DMS53 treated with DMSO at 0.1 percent for 48 hours (cell line): ENCODE measurements around the gene TRIAP1.
"Not testable (repeated sequence)": the region's sequence is repeated elsewhere in the genome, so short reads cannot be mapped to it uniquely, and the experiment has no call there.

Source experiments
- DNase-seq: peaks from one replicate; lab custom pipeline; 2025; ENCODE audit not compliant: unreplicated experiment; lab: John Stamatoyannopoulos, UW

TRIAP1 gene

DNA sequence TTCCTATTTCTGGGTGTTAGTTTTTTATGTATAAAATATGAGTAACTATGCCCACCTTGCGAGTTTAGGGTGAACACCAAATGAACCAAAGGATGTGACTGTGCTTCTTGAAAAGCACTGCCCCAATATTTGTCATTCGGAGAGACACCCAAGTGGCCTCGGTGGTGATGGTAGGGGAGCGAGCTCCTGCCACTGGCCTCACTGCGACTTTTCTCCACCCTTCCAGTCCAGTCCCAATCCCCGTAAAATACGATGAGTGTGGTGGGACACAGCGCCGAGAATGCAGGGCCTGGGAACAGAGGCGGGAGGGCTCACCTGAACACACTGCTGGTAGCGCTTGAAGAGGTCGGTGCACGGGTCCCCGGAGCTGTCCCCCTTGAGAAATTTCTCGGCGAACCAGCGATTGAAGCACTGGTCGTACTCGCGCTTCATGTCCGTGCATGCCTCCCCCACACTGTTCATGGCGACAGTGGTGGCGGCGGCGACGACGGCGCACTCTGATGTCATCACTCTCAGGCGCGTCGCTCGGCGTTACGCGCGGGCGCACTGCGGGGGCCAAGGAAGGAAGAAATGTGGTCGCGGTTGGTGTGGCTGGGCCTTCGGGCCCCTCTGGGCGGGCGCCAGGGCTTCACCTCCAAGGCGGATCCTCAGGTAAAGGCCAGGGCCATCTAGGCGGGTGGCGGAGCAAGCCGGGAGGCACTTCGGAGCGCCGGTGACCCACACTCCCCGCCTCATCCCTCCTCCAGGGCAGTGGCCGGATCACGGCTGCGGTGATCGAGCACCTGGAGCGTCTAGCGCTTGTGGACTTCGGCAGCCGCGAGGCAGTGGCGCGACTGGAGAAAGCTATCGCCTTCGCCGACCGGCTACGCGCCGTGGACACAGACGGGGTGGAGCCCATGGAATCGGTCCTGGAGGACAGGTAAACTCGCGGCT, at the start of gene TRIAP1, which contains the start of gene GATC:
Gene TRIAP1, minus strand, starts transcription at position 474 of the 933 bp plus-strand sequence. Its CDS starts 12 bp downstream, at position 462.
Gene GATC, plus strand, starts transcription at position 534 of the 933 bp plus-strand sequence. Its CDS starts 37 bp downstream, at position 571.
- peak; percentile 78 for DNase-seq

DNA sequence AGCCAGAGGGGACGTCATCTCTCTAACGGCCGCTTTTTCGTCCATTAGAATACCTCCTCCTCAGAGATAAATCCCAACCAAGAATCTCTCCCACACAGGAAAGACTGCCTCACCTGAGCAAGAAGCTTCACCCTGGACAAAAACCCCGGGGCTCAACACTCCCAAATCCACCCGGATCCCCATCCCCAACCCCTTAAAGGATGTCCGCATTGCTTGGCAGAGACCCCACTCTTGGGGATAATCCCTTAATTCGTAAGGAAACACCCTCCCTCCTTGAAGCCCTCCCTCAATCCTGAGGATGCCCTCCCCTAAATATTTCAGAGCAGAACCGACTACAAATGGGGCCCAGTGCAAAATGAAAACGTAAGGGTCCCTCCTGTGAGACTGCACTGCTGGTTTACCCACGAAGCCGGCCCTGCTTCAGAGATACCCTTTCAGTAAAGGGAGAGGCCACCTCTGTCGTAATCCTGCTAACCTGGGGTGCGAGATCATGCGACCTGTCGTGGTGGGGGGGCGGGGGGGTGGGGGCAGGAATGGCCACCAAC, 49.1 kb upstream of the TRIAP1 start:
- DNase-seq: no peak

DNA sequence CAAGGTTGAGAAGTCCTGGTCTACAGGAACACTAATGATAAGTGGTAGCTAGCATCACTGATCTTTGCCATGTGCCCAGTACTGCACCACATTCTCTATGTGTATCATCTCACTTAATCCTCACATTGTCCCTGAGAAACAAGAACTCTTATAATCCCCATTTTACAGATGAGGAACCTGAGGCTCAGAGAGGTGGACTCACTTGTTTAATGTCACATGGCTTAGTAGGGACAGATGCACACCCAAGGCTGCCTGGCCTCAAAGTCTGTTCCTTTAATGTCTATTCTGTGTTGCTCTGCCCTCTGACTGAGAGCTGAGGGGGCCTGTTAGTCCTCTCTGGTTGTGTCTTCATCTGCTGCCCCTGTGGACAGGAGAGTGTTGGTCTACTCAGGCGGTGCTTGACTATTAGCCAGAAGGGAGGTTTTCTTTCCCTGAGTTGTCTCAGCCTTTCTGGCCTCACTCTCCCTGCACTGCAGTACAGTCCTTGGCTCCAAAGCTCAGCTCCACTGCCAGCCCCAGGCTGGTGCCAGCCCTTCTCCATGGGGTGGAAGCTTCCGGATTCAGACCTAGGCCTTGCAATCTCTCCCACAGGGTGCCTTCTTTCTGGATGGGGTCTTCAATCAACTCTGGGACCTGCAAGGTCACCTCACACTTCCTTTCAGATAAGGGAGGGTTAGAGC, 44.8 kb upstream of the TRIAP1 start:
- DNase-seq: no peak

DNA sequence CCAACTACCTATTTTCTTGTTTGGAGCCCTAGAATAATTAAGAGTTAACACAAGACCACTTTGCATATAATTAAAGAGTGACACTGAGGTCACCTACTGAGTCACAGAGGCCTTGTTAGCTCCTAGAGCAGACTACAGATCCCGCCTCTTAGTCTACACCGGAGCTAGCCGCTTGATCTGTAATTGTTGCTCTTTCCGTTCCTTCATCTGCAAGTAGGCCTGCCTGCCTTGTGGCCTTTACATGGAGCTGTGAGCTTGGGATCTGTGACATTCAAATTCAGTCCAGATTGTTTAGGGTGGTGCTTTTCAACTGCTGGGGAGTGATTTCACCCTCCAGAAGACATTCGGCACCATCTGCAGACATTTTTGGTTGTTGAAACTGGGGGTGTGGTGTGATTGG, 44.1 kb upstream of the TRIAP1 start:
- DNase-seq: no peak

DNA sequence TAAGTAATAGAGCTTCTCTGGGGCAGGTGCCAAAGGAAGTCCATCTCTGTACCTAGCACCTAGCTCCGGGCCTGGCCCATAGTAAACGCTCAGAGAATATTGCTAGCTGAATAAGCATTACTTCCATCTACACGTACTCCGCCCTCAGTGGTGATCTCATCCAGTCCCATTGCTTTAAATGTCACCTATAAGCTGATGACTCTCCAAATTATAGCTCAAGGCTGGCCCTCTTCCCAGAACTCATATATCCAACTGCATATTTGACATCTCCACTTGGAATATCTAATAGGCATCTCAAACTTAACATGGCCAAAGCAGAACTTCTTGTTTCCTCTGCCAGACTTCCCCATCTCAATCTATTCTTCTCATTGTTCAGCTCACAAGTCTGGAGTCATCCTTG, 42.8 kb upstream of the TRIAP1 start:
- DNase-seq: no peak

DNA sequence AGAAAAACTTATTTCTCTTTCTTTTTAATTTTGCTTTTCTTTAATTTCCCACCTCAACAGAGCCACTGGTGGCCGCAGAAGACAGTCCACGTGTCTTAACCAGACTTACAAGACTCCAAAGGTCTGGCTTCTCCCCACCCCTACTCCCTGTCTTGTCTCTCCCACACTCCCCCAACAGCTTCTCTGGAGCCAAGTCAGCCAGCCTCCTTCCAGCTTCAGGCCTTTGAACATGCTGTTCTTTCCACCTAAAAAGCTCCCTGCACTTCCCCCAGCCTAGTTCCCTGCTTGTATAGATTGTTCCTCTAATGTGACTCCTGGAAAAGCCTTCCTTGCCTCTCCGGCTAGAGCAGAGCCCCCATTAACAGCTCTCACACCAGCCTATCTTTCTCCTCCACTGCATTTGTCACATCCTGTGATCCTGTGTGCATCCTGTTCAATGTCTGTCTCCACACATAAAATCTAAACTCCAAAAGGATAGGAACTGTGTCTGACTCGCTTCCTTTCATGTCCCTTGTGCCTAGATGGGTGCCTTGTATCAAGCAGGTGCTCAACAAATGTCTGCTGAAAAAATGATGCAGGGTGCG, 42.0 kb upstream of the TRIAP1 start:
- no peak for DNase-seq

GRCh38 chr12:120487552-120487951, 41.4 kb upstream of the TRIAP1 start:
- not testable (repeated sequence) for DNase-seq

- DNase-seq: no peak
Observed at GRCh38 chr12:120485961-120486881, 40.0 kb upstream of the TRIAP1 start.

DNA sequence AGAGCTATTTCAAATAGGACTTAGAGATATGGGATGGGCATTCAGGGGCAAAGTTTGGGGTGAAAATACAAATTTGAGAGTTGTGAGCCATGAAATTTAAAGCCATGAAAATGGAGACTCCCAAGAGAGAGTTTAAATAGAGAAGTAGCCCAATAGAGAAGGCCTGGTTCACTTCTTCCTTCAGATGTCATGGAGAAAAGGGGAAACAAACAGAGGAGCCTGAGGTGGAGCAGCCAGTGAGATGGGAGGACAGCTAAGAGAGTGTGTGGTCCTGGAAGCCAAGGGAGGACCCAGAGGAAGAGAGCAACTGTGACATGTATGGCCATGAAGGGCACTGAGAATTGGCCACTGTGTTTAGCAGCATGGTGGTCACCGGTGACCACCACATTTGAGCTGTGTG, 37.4 kb upstream of the TRIAP1 start:
- no peak for DNase-seq

- no peak for DNase-seq
Observed at GRCh38 chr12:120481022-120481767, 35.0 kb upstream of the TRIAP1 start.

- DNase-seq: no peak
Observed at GRCh38 chr12:120480211-120480610, 34.0 kb upstream of the TRIAP1 start.

GRCh38 chr12:120479458-120479857, 33.3 kb upstream of the TRIAP1 start:
- no peak for DNase-seq

DNA sequence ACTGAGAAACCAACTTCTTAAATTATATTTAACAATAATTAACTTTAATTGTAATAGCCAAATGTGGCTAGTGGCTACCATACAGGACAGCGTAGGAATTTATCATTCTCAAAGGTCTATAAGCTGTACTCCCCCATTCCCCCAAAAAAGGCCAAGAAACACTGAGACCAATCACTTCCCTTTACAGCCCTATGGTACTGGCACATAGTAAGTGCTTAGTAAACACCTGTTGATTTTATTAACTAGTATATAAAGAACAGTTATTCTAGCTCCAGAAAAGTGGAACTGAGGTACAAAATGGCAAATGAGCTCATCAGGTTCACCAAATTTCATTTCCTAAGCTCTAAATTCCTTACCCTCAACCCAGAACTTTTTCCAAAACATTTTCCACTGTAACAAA, 29.5 kb upstream of the TRIAP1 start:
- no peak for DNase-seq

- DNase-seq: peak; percentile 91
Observed at GRCh38 chr12:120474616-120474960, 28.4 kb upstream of the TRIAP1 start.

DNA sequence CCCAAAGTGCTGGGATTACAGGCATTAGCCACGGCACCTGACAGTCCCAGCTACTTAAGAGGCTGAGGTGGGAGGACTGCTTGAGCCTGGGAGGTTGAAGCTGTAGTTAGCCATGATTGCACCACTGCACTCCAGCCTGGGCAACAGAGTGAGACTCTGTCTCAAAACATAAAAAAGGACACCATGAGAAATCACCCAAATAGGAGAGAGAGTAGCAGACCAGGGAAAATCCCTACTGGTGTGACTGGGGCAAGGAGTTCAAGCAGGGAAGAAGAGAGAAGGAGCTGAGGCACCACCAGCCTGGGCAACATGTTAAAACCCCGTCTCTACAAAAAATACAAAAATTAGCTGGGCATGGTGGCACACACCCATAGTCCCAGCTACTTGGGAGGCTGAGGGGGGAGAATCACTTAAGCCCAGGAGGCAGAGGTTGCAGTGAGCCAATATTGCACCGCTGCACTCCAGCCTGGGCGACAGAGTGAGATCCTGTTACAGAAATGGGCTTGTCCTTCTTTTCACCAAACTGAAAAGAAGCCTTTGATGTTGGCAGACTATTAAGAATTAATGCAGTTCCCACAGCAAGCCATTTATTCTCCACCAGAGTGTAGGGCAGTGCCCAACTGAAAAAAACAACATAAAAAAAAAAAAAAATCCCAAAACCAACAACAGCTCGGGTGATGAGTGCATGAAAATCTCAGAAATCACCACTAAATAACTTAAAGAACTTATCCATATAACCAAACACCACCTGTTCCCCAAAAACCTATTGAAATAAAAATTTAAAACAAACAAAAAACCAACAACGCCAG, 27.8 kb upstream of the TRIAP1 start:
- DNase-seq: no peak

DNA sequence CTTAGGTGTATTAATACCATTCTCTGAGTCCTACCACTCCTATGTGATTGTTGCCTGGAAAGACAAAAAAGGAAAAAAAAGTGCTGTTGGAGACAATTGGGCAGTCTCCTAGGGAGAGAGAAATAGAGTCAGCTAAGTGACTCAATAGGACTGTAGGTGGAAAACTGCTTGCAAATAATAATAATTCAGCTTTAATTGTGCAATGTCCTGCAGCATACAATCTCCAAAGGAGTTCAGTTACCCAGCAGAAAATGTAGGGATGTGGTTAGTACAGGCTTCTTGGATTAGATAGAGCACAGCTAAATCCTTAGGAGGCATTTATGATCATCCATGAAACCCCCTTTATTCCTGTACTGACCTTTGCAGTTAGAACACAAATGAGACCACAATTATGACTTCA, 26.3 kb upstream of the TRIAP1 start:
- DNase-seq: no peak

GRCh38 chr12:120470150-120470784, 24.1 kb upstream of the TRIAP1 start:
- no peak for DNase-seq

- peak; percentile 93 for DNase-seq
Observed at GRCh38 chr12:120469450-120470149, 23.4 kb upstream of the TRIAP1 start, which contains the start of gene SRSF9. TSS of gene SRSF9 (minus strand) at chr12:120469748. CDS start at chr12:120469609, 139 bp downstream.
